Prostate gland (tissue), 2 donors: ENCODE results near the gene SLFN13. TPM values are rescaled to one million over a fixed set of nuclear protein-coding genes. Genes with fewer than 3 reads are reported as not detected.
"Not testable (repeated sequence)": the region's sequence is repeated elsewhere in the genome, so short reads cannot be mapped to it uniquely, and the experiment has no call there.

Experiments
- DNase-seq: peaks from one replicate; pipeline ENCODE4 v3.0.0-alpha.2; 2019; ENCODE audit warnings: low spot score
- H3K27ac ChIP-seq, 2 donors: fragments of 200-600 bp; sonication (generic); 2 replicates each; pipeline ENCODE4 v1.5.1; 2017 to 2019
- H3K27me3 ChIP-seq: fragments of 200-600 bp; sonication (generic); replicated peaks from 2 replicates; pipeline ENCODE4 v1.5.1; 2019; ENCODE audit not compliant: insufficient read depth
- H3K36me3 ChIP-seq, 2 donors: fragments of 200-600 bp; sonication (generic); 1 replicate in 1 of 2; 2 replicates in 1 of 2; pipeline versions ENCODE4 v1.5.1 to v1.8.1; 2017 to 2019
- H3K4me1 ChIP-seq: fragments of 200-600 bp; sonication (generic); replicated peaks from 2 replicates; pipeline ENCODE4 v1.5.1; 2019
- H3K4me3 ChIP-seq, 2 donors: fragments of 200-600 bp; sonication (generic); 2 replicates each; pipeline ENCODE4 v1.5.1; 2017 to 2019
- H3K9me3 ChIP-seq: fragments of 200-600 bp; sonication (generic); 2 replicates; pipeline ENCODE4 v1.5.1; 2017
- CTCF ChIP-seq, 4 experiments: fragments of 200-600 bp in 2 of 4; fragments of 450-650 bp in 2 of 4; sonication (generic) in 2 of 4; IDR thresholded peaks; 1 replicate in 3 of 4; 2 replicates in 1 of 4; pipeline ENCODE4 v1.5.1; 2016 to 2019; ENCODE audit warnings: antibody characterized with exemption in 4 of 4, mild to moderate bottlenecking in 2 of 4, moderate library complexity in 2 of 4
- POLR2A ChIP-seq: fragments of 450-650 bp; IDR thresholded peaks from one replicate; pipeline ENCODE4 v1.6.1; 2016; ENCODE audit warnings: antibody characterized with exemption, mild to moderate bottlenecking
- POLR2AphosphoS5 ChIP-seq: sonication (generic); formaldehyde crosslinking; IDR thresholded peaks from one replicate; pipeline ENCODE4 v1.6.1; 2017; ENCODE audit warnings: antibody characterized with exemption
- WGBS: methylation state at CpG from one replicate; pipeline ENCODE4 v1.1.5; 2018; 5-methylcytosine and 5-hydroxymethylcytosine counted together
- intact Hi-C: fragments of 100-400 bp; cut with DNase I; formaldehyde crosslinking; loops from one replicate; pipeline ENCODE4 v1.14.2; 2022
- total RNA-seq, 2 donors: library from RNA; depleted of rRNA; stranded (reverse); fragments of >200 nt; gene quantifications; one replicate each; pipeline ENCODE4 v1.1.0, GENCODE V29; 2016

The SLFN13 gene
- total RNA-seq, 2 donors from 2014 or later, result 4.1 to 10.5 TPM

- TF ChIP-seq POLR2AphosphoS5 (no peak), CTCF (IDR thresholded peaks at IDR 0.05) (no peak), POLR2A (no peak)
- H3K36me3 ChIP-seq, result no peaks in the 10 kb centered on the region
Measured at GRCh38 chr17:35406568-35406967, 42.0 kb downstream of the SLFN13 start.

GRCh38 chr17:35404360-35404759 is 44.2 kb downstream of the SLFN13 start:
- Histone ChIP-seq H3K4me1 (no peaks in the 10 kb centered on the region), H3K4me3 (no peak overlapping the region), H3K27me3 (no peaks in the 10 kb centered on the region), H3K27ac (no peak overlapping the region), H3K36me3 (no peaks in the 10 kb centered on the region), H3K9me3 (no peaks in the 10 kb centered on the region)
- WGBS, result 86% methylated on average over 1 of the region's 1 CpG
- no peak for TF ChIP-seq POLR2AphosphoS5
- no peak for TF ChIP-seq POLR2A
- no peak for TF ChIP-seq CTCF (IDR thresholded peaks at IDR 0.05)
- intact Hi-C loops, result no loop called here
- no peak for DNase-seq

More at GRCh38 chr17:35406568-35406967, 42.0 kb downstream of the SLFN13 start:
- DNase-seq, result no peak
- intact Hi-C loops, result no loop called here
- no peaks in the 10 kb centered on the region for H3K9me3 ChIP-seq
- no peaks in the 10 kb centered on the region for H3K27me3 ChIP-seq
- no peak overlapping the region for H3K27ac ChIP-seq
- no peaks in the 10 kb centered on the region for H3K4me1 ChIP-seq
- H3K4me3 ChIP-seq, result no peak overlapping the region
- 87% methylated on average over 1 of the region's 1 CpG for WGBS

GRCh38 chr17:35393783-35394182 is 54.8 kb downstream of the SLFN13 start:
- H3K27me3 ChIP-seq, H3K9me3 ChIP-seq, H3K4me3 ChIP-seq, H3K36me3 ChIP-seq, DNase-seq, H3K27ac ChIP-seq, H3K4me1 ChIP-seq, intact Hi-C loops: not testable (repeated sequence)
- WGBS, result 91% methylated on average over 13 of the region's 13 CpGs

GRCh38 chr17:35390663-35391062 is 57.9 kb downstream of the SLFN13 start:
- TF ChIP-seq POLR2AphosphoS5 (no peak), CTCF (IDR thresholded peaks at IDR 0.05) (no peak), POLR2A (no peak)
- H3K4me3 ChIP-seq, result no peak overlapping the region
- WGBS, result 53% methylated on average over 2 of the region's 2 CpGs

GRCh38 chr17:35390156-35390555 is 58.4 kb downstream of the SLFN13 start:
- WGBS, result 84% methylated on average over 2 of the region's 2 CpGs
- no peak for DNase-seq
- no peaks in the 10 kb centered on the region for H3K4me1 ChIP-seq
- no peak overlapping the region for H3K4me3 ChIP-seq
- no peaks in the 10 kb centered on the region for H3K9me3 ChIP-seq
- no peaks in the 10 kb centered on the region for H3K36me3 ChIP-seq
- H3K27me3 ChIP-seq, result peaks cover 2% of the 10 kb centered on the region
- no peak overlapping the region for H3K27ac ChIP-seq
- TF ChIP-seq POLR2AphosphoS5, result no peak
- no peak for TF ChIP-seq POLR2A
- no peak for TF ChIP-seq CTCF (IDR thresholded peaks at IDR 0.05)
- intact Hi-C loops, result no loop called here

More at GRCh38 chr17:35390663-35391062, 57.9 kb downstream of the SLFN13 start:
- Histone ChIP-seq H3K27ac (no peak overlapping the region), H3K36me3 (no peaks in the 10 kb centered on the region), H3K9me3 (no peaks in the 10 kb centered on the region), H3K4me1 (no peaks in the 10 kb centered on the region), H3K27me3 (peaks cover 2% of the 10 kb centered on the region)
- no peak for DNase-seq
- intact Hi-C loops, result no loop called here
